NK-92 (cell line): ENCODE results near the gene AKNA.

Experiments used
- DNase-seq: peaks from one replicate; lab custom pipeline; 2025; ENCODE audit not compliant: unreplicated experiment; lab: John Stamatoyannopoulos, UW

Gene AKNA

DNA sequence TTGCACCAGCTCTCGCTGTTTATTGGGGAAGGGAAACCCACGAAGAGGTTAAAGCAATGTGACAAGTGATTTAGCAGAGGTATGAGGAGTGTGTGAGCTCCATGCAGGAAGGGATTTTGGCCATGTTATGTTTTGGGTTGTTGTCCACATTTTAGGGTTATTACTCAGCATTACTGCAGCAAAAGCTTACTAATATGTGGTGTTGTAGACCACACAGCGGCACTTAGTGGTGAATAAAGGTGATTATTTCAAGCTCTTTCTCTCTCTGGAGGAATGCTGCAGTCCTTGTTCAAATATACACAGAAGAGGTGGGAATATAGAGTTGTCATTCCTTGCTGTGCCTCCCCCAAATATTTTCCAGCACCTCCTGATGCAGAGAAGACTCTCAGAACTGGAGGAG, 29.7 kb upstream of the AKNA start:
- no peak for DNase-seq

DNA sequence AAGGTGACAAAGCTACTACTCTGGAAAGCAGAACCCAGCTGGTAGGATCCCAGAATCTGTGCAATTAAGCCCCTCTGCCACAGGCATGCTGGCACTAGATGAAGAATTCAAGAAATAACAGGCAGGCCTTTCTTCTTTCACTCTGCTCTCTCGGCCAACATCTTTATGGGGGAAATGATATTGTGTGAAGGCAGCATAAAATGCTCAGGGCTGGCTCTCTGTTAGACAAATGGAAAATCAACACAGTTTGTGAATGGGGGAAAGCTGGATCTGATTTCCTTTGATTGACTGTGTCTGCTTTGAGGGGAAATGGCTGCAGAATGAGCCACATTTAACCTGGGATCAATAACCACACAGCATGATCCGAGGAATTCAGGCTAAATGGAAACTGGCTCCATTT, 29.1 kb upstream of the AKNA start:
- no peak for DNase-seq

DNA sequence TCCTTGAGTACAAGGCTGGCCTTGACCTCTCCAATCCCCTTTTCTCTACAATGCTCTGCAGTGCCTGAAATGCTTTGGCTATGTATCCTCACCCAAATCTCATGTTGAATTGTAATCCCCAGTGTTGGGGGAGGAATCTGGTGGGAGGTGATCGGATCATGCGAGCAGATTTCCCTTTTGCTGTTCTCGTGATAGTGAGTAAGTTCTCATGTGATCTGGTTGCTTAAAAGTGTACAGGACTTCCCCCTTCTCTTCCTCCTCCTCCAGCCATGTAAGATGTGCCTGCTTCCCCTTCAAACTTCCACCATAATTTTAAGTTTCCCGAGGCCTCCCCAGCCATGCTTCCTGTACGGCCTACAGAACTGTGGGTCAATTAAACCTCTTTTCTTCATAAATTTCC, 28.5 kb upstream of the AKNA start:
- no peak for DNase-seq

DNA sequence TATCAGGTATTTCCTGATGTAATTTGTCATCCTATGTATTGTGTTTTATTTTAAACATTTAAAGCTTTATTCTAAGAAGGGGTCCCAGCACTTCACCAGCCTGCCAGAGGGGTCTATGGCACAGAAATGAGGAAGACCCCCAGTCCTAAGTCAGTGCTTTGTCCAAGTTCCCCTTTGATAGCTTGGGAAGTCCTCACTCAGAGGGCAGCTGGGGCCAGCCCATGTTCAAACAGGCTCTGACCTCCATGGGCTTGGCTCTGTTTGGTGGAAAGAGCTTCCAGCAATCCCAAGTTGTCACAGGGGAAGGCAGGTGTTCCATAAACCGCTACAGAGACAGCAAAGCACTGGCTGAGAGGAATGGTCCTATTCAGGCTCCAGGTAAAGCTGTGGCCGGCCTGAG, 26.6 kb upstream of the AKNA start:
- no peak for DNase-seq

DNA sequence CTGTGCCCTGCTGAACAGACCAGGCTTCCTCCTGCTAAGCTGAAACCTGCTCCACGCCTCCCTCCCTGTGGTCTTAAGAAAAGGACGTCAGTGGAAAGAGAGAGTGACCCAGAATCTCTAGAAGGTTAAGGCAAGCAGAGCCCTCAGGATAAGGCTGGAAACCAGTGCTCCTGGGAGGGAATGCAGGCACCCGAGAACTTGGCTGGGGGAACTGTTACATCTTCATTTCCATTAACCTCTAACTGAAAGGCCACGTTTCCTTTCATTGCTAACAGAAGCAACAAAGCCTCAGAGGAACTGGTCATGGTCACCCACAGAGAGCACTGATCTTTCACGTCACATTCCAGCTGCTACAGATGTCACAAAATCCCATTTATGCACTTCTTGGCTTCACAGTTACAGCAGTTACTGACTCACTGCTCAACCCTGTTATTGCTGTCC, 26.1 kb upstream of the AKNA start:
- DNase-seq, result no peak

DNA sequence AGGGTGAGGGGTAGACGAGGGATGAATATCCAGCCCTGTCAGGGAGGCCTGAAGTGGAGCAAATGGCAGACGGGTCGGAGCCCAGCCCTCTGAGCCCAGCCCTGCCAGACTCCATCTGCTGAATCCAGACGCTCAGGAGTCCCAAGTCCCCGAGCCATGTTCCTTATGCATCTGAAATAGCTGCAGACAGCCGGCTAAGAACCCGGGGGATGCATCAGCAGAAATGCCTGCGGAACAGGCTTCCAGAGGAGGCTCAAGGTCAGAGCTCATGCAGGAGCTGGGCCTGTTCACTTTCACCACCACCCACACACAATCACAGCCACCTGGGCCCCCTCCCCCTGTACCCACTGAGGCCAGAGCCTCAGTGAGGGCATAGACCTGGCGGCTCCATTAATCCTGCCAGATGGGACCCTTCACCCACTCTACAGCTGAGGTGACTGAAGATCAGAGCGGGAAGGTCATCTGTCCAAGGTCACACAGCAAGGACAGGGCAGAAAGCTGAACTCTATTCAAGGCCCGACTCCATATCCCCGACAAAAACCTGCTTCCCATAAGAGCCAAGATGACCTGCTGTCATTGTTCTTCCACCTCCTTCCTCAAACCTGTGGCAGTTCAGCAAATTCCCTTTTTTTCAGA, 24.4 kb upstream of the AKNA start:
- DNase-seq, result no peak

DNA sequence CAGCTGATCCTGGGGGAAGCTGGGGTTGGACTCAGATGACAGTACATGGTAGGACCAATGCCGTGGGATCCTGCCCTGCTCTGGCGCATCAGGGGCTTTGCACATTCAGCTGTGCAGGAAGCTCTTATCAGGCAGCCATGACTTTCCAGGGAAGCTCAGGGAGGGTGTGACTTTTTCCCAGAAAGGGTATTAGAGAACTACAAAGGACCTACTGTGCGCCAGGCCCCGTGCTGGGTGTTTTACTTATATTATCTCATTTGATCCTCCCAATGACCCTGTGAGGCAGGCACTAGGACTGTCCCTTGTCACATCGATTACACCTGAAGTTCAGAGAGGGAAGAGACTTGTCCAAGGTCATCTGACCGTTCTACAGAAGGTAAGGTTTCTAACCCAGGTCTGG, 23.7 kb upstream of the AKNA start:
- no peak for DNase-seq

DNA sequence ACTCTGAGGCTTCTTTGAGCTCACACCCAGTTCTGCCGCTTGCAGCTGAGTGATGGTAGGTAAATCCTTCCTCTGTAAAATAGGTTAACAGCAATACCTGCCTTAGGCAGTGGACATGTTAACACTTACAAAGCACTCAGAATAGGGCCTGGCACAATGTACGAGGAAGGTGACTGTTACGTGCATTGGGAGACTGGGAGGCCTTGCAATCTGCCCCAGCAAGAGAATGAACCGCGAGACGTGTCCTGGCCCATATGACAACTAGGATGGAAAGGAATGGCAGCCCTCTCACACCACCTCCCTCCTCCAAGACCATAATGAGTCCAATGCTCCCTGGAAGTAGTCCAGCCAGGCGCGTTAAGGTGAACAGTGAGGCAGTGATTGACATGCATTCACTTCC, 23.1 kb upstream of the AKNA start:
- DNase-seq, result no peak

DNA sequence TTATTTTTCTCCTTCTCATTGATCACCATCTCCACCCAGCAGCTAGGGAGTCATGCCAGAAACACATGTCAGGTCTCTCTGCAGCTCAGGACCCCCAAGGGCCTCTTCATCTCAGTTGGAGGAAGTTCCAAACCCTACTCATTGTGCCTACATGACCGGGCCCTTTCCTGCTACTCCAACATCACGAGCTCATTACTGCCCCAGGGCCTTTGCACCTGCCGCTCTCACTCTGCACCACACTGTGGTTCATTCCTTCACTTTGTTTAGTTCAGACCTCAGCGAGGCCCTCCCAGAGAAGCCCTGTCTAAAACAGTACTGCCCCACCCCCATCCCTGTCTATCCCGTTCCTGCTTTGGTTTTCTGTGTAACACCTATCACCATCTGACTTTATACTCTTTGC, 22.1 kb upstream of the AKNA start:
- no peak for DNase-seq

DNA sequence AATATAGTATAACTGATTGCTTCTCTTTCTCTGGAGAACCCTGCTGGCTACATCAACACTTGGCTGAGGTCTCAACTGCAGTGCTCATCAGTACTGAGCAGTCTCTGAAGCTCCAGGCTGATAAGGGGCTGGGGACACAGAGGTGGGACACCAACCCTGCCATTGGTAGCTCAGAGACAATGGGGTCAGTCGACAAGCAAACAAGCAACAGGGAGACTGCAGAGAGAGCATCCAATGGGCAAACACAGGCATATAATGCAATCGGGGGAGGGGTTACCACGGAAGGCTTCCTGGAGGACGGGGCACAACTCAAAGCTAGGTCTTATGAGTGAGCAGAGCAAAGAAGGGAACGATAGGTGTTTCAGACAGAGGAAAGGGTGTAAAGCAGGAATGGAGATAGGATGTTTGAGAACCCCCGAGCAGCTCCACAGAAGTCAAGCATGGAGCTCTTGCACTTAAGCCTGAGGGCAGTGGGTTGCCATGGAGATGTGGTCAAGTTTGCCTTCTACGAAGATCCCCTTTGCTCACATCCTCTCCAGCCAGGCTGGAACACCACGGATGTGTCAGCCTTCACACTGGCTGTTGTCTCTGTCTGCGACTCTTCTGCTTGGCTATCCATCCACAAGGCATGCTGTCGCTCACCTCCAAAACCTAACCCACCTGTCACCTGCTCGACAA, 21.5 kb upstream of the AKNA start:
- no peak for DNase-seq

DNA sequence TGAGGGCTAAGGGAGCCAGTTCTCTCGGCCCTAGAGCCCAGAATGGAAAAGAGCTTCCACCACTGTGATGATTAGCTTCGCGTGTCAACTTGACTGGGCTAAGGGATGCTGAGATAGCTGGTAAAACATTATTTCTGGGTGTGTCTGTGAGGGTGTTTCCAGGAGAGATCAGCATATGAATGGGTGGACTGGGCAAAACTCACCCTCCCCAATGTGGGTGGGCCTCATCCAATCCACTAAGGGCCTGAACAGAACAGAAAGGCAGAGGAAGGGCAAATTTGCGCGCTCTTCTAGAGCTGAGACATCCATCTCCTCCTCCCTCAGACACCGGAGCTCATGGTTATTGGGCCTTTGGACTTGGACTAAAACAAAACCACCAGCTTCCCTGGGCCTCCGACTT, 20.9 kb upstream of the AKNA start:
- no peak for DNase-seq

DNA sequence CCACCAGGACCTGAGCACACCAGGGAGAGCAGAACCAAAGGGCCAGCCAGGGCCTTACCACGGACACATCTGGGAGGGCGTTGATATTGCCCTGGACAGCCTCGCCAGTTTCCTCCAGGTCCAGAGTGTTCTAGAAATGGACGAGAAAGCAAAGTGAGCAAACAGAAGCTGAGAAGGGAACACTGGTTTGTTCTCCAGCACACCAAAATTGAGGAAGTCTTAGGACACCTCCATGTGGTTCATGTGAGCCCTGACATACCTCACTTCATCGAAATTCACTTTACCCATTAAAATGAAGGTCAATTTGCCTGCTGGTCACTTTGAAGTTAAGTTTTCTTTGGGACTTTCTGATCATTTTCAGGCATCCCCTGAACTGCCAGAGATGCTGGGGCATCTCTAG, 20.1 kb upstream of the AKNA start:
- no peak for DNase-seq

DNA sequence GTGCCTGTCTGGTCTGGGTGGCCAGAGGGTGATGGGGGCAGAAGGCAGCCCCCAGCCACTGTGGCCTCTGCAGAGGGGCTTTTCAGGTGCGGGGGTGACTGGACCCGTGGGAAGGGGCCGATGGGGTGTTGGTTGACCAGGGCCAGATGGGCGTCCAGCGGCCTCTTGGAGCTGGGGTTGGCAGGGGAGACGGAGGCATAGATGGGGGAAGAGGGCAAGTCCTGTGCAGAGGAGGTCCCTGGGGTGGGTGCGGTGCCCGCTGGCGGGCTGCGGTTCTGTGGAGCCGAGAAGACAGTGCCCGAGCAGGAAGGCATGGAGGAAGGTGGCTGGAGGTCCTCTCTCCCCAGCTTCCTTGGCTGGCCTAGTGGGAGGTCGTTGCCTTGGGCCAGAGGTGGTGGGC, 18.7 kb upstream of the AKNA start:
- DNase-seq, result no peak

DNA sequence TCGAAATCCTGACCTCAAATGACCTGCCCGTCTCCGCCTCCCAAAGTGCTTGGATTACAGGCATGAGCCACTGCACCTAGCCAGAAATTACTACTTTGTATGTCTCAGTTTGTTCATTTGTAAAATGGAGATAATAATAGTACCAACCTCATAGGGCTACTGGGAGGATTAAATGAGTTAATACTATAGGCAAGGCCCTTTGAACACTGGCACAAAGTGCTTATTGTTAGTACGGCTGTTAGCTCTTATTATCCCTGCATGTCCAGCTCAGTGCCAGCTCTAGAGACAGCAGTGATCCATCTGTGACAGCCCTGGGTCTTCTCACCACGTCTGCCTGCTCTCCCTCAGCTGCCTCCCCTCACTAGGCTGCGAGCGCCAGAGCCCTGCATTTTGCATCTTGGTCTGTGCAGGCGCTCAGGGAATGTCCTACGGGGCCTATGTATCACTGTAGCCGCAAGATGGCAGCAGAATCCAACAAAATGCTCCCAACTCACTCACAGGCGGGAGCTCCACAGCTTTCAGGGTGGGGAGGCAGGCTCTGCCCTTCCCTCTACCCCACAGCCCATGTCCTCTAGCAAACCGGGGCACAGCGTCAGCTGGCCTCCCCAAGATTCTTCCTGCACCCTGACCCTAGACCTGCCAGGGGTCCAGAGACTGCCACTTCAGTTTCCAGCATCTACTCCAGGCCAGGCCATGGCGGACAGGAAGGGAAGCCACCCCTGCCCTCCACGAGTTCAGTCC, 17.7 kb upstream of the AKNA start:
- DNase-seq, result peak; percentile 8

DNA sequence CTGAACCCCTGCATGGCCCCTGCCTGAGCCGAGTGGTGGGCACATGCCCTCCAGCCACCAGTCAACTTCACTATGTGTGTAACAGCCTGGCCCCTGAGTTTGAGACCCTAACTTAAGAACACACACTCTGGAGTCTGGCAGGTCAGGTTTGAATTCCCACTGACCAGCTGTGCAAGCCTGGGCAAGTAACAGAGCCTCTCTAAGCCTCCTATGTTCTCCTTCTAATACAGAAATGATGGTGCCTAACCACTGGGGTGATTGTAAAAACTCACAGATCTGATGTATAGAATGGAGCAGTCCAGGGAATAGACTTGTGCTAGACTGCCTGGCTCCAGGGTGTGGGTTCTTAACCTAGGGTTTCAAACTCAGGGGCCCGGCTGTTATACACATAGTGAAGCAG, 16.7 kb upstream of the AKNA start:
- DNase-seq, result no peak

DNA sequence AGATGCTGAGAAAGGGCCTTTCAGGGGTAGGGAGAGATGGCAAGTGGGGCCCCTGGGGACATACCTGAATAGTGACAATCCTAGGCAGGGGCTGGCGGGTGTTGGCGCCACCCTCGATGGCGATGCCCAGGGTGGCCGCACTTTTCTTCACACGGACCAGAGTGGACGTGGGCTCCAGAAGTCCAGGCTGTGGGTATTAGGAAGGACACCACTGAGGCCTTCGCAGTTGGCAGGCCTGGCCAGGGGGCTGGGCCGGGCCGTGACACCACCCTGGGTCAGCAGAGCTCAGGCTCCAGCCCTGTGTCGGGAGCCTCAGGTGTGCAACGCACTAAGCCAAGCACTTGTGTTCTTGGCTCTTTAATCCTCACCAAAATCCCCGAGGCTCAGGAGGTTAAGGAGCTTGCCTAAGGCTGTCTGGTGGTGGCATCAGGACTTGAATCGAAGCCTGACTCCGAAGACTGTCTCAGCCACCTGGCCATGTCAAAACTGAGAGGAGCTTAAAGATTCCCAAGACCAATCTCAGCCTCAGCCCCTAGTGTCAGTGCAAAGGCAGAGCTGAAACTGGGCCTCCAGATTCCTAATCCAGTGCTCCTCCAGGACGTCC, 15.5 kb upstream of the AKNA start:
- DNase-seq, result no peak

DNA sequence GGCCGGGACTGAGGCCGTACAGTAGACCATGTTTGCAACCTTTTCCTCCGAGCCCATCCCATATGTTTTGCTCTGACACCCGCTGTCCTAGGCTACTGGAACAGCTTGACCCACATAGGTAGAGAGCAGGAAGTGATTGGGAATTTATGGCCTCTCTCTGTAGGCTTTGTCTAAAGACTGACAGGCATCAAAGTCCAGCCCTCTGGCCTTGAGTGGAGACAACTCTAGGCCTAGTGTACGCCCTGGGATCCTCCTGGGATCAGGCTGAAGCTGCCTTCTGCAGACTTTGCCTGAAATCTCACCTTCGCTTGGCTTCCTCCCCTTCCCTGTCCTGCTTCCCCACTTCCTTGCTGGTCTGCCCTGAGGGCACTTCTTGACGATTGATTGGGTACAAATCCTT, 13.6 kb upstream of the AKNA start:
- no peak for DNase-seq

DNA sequence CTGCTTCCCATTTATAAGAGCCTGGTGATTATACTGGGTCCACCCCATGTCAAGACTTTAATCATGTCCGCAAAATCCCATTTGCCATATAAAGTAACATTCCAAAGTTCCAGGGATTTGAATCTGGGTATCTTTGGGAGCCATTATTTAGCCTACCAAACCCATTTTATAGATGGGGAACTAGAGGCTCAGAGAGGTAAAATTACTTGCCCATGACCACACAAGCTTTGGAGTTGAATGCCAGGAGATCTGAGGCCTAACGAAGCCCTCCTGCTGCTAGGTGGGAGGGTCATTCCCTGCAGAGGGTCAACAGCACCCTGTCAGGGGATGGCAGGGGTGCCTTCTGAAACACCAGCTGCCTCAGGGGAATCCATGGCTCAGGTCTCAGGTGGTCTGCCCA, 13.0 kb upstream of the AKNA start:
- no peak for DNase-seq

DNA sequence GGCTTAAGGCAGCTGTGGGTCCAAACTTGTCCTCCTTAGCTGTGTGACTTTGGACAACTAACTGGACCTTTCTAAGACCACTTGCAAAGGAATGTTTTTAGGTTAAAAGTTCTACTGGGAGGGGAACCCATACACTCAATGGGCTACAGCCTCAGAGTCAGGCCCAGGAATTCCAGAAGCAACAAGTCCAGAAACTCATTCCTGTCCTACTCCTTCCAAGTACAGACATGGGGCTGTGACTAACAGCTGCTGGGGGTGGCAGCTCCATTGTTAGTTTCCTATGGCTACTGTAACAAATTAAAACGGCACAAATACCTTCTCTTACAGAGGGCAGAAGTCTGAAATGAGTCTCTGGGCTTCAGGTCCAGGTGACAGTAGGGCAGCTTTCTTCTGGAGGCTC, 12.4 kb upstream of the AKNA start:
- no peak for DNase-seq

DNA sequence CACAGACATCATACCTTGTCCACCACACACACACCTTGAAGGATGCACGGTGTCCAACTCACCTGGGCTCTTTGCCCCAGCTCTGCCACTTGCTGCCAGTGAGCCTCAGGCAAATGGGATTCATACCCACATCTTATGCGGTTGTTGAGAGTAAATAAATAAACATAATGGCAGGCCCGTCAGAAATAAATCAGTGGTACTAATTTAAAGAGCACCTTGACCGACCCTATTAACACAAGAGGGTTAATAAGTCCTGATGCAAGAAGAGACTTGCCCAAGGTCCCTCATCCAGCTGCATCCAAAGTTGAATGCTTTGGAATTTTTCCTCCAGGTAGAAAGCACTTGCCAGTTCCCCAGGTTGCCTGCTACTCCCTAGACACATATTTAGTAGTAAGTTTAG, 11.6 kb upstream of the AKNA start:
- DNase-seq, result no peak

DNA sequence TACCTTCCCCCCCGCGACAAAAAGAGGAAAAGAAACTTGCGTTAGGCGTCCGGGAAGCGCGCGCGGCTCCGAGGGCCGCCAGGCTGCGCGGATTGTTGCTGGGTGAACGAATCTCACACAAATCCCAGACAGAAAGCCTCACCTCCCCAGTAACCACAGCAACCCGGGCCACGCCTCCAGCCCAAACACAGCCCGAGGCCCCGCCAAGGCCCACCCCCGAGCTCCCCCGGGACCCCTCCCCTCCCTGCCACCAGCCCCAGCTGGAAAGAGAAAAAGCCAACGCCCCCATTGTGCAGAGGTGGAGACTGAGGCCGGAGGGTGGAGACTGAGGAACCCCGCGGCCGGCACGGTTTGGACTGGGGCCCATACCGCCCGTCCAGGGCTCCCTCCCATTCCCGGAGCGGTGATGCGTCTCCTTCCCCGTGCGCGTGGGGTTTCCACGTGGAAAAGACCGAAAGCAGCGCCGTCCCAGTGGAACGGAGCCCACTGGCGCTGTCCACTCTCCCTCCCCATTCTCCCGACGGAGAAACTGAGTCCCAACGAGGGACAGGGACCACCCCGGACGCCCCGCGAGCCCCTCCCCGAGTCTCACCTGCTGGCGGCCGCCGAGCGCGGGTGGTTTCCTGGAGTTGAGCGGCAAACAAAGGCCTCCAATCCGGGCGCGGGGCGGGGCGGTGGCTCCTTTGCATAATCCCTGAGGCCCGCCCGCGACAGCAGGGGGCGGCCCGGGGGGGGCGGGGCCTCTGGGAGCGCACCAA, 10.2 kb upstream of the AKNA start:
- peak; percentile 62 for DNase-seq
